Caki2 (cell line): Measurements from ENCODE around the gene JAK3. TPM values are rescaled to one million over a fixed set of nuclear protein-coding genes. Genes with fewer than 3 reads are reported as not detected.

Experiments used
- DNase-seq: peaks from one replicate; pipeline ENCODE4 v3.0.0-alpha.2; 2015; ENCODE audit warnings: low read depth
- in situ Hi-C: cut with HindIII; loops from 2 replicates; pipeline ENCODE4 v1.10.0; 2016; ENCODE audit warnings: low sequenced_read_pairs, low pct_unique_long_range_greater_than_20kb, mixed read lengths
- total RNA-seq: library from RNA; depleted of rRNA; stranded (reverse); fragments of >200 nt; shearing (Covaris generic); gene quantifications from 2 replicates; pipeline ENCODE4 v1.2.3, GENCODE V29; 2014; ENCODE audit warnings: low replicate concordance

The JAK3 gene
- total RNA-seq, 1 experiment from 2014 or later: 2.5 TPM

DNA sequence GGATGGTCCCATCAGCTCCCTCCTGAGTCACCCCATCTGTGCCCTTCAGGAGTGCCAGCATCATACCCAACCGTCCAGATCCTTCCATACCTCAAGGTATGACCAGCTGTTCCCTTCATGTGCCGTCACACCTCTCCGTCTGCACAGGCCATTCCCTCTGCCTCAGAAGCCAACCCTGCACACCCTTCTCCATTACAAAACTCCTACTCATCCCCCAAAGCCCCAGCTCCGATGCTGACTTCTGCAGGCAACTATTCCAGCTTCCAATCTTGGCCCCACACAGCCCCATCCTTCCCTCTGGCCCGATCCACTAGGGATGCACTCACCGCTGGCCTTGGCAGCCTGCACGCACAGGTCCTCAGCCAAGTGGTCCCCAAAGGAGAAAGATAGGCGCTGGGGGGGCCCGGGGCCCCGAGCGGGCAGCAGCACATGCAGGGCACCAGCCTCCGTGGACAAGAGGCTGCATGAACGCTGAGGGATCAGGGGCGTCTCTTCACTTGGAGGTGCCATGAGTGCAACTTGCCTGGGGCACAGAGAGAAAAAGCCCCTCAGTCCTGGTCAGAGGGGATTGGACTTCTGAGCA, 3.8 kb downstream of the JAK3 start:
- DNase-seq: no peak
- in situ Hi-C loops: no loop called here

GRCh38 chr19:17843292-17843827, 4.4 kb downstream of the JAK3 start:
- no peak for DNase-seq
- in situ Hi-C loops: no loop called here

DNA sequence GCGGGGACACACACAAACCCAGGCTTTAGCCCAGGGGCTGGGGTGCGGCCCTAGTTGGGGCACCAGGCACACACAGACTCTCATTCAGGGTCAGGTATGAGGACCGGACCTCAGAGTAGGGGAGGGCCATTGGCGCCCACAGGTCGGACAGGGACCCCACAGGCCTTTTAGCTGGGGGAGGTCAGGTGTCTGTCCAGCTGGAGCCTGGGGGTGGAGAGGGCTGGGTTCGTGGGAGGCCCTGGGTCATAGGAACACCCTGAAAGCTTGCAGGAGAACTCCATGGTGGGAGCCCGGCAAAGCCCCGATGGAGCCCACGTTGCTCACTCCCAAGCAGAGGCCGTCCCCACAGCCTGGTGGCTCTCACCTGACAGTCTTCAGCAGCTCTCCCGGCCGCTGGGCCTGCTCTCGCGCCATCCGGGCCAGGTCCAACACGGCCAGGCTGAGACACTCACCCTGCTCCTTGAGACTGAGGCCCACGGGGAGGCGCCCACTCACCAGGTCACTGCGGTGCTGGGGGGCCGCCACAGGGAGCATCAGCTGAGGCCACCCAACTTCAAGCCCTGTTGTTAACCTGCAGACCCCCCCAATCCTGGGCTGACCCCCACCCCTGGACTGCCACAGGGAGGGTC, 5.0 kb downstream of the JAK3 start:
- in situ Hi-C loops: no loop called here
- no peak for DNase-seq

- in situ Hi-C loops: no loop called here
- peak; percentile 91 for DNase-seq
Observed at GRCh38 chr19:17841810-17842662, 5.7 kb downstream of the JAK3 start.

DNA sequence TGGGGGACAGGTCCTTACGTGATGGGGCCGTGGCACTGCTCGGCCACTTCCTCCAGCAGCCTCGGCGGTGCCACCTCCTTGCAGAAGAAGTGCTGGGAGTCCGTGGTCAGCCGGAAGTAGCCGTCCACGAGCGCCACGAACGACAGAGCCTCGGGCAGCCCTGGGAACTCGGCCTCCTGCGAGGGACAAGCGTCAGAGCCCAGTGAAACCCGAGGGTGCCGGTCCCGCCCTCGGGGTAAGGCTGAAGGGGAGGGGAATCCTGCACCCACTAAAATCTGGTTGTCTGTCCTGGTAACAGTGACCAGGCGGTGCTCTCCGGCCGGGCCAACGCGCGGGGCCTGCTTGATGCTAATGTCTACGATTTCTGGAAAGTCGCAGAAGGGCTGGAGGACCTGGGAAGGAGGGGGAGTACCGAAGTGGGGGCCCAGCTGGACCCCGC, 6.4 kb downstream of the JAK3 start:
- no peak for DNase-seq
- in situ Hi-C loops: no loop called here

GRCh38 chr19:17840019-17840418, 7.8 kb downstream of the JAK3 start:
- in situ Hi-C loops: no loop called here
- no peak for DNase-seq

DNA sequence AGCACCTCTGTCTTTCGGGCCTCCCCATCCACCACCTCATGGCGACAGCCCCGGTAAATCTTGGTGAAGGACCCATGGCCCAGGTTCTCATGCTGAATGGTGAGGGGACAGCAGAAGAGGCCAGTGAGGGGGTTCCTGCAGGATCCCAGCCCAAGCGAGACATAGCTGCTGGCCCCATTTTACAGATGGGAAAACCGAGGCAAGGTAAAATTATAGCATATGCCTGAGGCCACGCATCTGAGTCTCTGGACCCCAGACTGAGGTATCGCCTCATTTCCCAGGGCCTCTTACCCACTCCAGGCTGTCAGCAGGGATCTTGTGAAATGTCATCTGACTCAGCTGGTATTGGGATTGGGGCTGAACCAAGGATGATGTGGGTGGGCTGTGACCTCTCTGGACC, 9.8 kb downstream of the JAK3 start:
- in situ Hi-C loops: no loop called here

DNA sequence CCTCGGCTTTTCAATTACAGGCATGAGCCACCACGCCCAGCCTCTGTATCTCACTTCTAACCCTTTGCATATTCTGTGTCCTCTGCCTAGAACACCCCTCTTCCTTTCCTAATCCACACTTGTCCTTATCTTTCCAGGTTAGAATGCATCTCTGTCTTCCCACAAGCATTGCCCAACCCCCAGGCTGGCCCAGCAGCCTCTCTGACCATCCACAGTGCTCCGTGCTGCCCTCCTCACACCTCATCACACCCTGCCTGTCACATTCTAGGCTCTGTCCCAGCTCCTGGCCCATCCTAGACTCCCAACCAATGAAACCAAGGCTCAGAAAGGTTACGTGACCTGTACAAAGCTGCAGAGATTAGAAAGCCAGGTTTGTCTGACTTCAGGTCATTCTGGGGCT, 11.3 kb downstream of the JAK3 start:
- in situ Hi-C loops: no loop called here
- DNase-seq: no peak

More for the DNA sequence above, 9.8 kb downstream of the JAK3 start:
- DNase-seq: no peak

DNA sequence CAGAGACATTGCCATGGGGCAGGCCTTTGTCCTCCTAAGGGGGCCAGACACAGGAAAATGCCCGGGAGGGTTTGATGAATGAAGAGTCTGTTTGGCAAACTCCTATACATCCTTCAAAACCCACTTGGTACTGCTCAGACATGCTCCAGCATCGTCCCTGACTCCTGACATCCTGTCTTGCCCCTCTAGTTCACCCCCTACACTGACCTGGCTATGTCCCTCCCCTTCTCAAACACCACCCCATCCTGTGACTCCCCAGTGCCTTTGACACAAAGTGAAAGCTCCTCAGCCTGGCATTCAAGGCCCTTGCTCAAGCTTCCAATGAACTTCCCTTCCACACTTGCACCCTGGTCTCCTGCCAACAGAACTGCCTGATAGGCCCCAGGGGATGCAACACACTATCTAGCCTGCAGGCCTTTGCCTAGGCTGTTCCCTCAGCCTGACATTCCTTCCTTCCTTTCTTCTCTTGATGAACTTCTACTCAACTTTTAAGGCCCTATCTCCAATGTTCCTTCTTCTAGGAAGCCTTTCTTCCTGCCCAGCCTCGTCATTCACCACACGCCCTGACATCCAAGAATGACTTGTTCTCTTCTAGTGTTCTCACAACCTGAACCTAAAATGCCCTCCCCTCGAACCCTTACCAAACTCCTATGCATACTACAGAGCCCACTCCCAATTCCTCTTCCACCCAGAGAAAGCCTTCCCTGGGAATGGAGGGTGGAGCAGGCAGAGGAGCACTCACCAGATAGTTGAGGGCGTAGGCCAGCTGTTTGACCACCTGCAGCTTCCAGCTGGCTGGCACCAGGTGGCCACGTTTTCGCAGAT, 12.4 kb downstream of the JAK3 start:
- DNase-seq: no peak
- in situ Hi-C loops: no loop called here

- in situ Hi-C loops: no loop called here
- no peak for DNase-seq
Observed at GRCh38 chr19:17834350-17835181, 13.2 kb downstream of the JAK3 start.

DNA sequence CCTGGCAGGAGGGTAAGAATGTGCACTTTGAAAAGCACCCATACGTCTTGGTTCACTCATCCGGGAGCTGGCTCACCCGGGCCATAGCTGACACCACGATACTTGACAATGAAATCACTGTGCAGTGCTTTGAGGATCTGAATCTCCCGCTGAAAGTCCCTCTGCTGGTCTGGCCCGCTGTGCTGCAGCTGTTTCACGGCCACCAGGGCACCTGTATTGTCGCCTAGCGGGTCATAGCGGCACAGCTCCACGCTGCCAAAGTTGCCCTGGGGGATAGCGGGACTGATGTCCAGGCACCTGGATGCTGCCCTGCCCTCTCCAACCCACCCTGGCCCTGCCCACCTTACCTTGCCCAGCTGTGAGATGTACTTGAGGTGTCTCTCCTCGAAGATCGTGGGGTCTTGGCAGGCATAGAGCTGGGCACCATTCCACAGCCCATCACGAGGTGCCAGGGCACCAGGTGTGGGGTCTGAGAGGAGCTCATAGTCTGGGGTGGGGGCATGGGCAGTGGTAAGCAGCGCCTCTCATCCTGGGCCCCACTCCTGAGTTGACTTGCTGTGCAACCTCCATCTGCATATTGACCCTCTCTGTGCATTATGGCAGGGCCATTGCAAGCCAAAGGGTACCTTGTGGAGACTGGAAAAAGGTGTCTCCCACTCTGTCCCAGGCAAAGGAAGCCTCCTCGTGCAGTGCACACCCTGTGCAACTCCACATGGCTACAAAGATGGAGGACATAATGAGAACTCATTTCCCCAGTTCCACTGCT, 15.2 kb downstream of the JAK3 start:
- DNase-seq: no peak
- in situ Hi-C loops: no loop called here

GRCh38 chr19:17831419-17831888, 16.3 kb downstream of the JAK3 start:
- in situ Hi-C loops: no loop called here
- DNase-seq: no peak

- in situ Hi-C loops: no loop called here
Observed at GRCh38 chr19:17830567-17831418, 17.0 kb downstream of the JAK3 start.

GRCh38 chr19:17829855-17830566, 17.8 kb downstream of the JAK3 start:
- no peak for DNase-seq
- in situ Hi-C loops: no loop called here

More at GRCh38 chr19:17830567-17831418, 17.0 kb downstream of the JAK3 start:
- peak; percentile 95 for DNase-seq

DNA sequence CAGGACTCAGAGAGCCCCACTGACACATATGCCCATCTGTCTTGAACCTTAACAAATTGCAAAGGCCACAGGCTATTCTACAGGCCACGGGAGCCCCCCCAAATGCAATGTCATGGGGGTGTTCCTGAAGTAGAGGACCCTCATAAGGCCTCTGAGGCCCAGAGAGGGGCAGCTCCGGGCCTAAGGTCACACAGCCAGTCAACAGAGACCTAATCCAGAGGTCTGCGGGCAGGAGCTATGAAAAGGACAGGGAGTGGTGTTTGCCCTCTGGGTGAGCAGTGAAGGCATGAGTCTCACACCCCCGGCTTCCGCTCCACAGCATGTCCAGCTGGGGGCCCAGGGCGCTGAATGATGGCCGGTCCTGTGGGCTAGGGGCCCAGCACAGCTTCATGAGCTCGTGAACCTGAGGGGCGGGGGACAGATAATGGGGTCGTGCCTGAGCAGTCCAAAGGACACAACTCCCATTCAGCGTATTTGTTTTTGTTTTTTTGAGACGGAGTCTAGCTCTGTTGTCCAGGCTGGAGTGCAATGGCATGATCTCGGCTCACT, 21.2 kb downstream of the JAK3 start:
- in situ Hi-C loops: no loop called here

More for the DNA sequence above, 21.2 kb downstream of the JAK3 start:
- no peak for DNase-seq
